ENCODE results near the gene FKBP6. TPM values are rescaled to one million over a fixed set of nuclear protein-coding genes. Genes with fewer than 3 reads are reported as not detected.

Gene FKBP6
- total and polyA plus RNA-seq, 2 of the 13 experiments (the other 11 are each of a cell fraction or from before 2014, with no cell fraction given) = 0.07 to 0.20 TPM

DNA sequence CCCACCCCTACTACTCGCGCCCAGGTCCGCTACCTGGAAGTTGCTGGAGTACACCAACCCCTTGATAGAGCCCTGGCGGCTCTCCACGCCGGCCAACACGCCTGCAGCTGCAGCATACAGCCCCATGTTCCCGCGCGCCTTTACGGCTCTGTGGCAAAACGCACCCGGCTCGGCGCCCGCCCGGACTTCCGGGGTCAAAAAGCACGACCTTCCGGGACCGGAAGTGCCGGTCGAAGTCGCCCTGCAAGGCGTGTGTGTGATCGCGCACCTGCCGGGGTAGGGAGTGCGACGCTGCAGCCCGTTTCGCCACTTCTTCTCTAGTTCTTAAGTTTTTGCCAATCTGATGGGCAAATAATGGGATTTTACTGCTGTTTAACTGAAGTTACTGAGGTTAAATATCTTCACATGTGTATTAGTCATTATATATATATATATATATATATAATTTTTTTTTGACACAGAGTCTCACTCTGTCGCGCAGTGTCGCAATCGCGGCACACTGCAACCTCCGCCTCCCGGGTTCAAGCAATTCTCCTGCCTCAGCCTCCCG is 19.2 kb upstream of the FKBP6 start, which contains the start of gene NSUN5 (continued):
- TF ChIP-seq IRX3 (CRISPR knock-in tag; IDR thresholded peaks at IDR 0.05; ENCODE audit: borderline replicate concordance, low read depth) = peak; percentile 50; the same call in 1 of the 2 replicates
- TF ChIP-seq, protein P1, sequence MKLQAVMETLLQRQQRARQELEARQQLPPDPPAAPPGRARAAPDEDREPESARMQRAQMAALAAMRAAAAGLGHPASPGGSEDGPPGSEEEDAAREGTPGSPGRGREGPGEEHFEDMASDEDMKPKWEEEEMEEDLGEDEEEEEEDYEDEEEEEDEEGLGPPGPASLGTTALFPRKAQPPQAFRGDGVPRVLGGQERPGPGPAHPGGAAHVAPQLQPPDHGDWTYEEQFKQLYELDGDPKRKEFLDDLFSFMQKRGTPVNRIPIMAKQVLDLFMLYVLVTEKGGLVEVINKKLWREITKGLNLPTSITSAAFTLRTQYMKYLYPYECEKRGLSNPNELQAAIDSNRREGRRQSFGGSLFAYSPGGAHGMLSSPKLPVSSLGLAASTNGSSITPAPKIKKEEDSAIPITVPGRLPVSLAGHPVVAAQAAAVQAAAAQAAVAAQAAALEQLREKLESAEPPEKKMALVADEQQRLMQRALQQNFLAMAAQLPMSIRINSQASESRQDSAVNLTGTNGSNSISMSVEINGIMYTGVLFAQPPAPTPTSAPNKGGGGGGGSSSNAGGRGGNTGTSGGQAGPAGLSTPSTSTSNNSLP (IDR thresholded peaks at IDR 0.05; ENCODE audit: low read depth, low read length) = no peak
- TF ChIP-seq CREB1 (IDR thresholded peaks at IDR 0.05) = peak; percentile 24; the same call in 1 of the 2 replicates
- no peak for TF ChIP-seq CREB1 (CRISPR knock-in tag; IDR thresholded peaks at IDR 0.05)
- peak; percentile 90; the same call in 1 of the 2 replicates for TF ChIP-seq ZIK1 (CRISPR knock-in tag; IDR thresholded peaks at IDR 0.05; ENCODE audit: borderline replicate concordance, low read depth)
- no peak for TF ChIP-seq ATM (IDR thresholded peaks at IDR 0.05; ENCODE audit: borderline replicate concordance)
- TF ChIP-seq, protein P2, sequence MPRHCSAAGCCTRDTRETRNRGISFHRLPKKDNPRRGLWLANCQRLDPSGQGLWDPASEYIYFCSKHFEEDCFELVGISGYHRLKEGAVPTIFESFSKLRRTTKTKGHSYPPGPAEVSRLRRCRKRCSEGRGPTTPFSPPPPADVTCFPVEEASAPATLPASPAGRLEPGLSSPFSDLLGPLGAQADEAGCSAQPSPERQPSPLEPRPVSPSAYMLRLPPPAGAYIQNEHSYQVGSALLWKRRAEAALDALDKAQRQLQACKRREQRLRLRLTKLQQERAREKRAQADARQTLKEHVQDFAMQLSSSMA (CRISPR knock-in tag; IDR thresholded peaks at IDR 0.05) = peak; percentile 23; the same call in 1 of the 2 replicates
- peak; percentile 90 for TF ChIP-seq RNF2 (conservative IDR thresholded peaks at IDR 0.05; ENCODE audit: low read depth)
- peak; percentile 93; the same call in 1 of the 2 replicates for TF ChIP-seq CBX5 (CRISPR knock-in tag; IDR thresholded peaks at IDR 0.05; ENCODE audit: borderline replicate concordance)
- TF ChIP-seq SMAD1 (CRISPR knock-in tag; IDR thresholded peaks at IDR 0.05; ENCODE audit: borderline replicate concordance, low read depth) = peak; percentile 64; the same call in 1 of the 2 replicates
- peak; percentile 63; the same call in 1 of the 2 replicates for TF ChIP-seq ZNF724P (CRISPR knock-in tag; IDR thresholded peaks at IDR 0.05; ENCODE audit: borderline replicate concordance)
- TF ChIP-seq KAT2B (IDR thresholded peaks at IDR 0.05; ENCODE audit: borderline replicate concordance, low read depth, low read length) = no peak
- peak; percentile 99 for TF ChIP-seq ELF1 (CRISPR knock-in tag; IDR thresholded peaks at IDR 0.05)
- TF ChIP-seq ERF (CRISPR knock-in tag; IDR thresholded peaks at IDR 0.05) = peak; percentile 98
- TF ChIP-seq PHF20 (CRISPR knock-in tag; IDR thresholded peaks at IDR 0.05) = peak; percentile 97
- TF ChIP-seq MED8 (CRISPR knock-in tag; IDR thresholded peaks at IDR 0.05; ENCODE audit: insufficient replicate concordance) = peak; percentile 30
- TF ChIP-seq, protein P3, sequence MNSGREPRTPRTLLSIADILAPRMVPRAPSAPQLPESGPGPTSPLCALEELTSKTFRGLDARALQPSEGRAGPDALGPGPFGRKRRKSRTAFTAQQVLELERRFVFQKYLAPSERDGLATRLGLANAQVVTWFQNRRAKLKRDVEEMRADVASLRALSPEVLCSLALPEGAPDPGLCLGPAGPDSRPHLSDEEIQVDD (CRISPR knock-in tag; IDR thresholded peaks at IDR 0.05; ENCODE audit: borderline replicate concordance) = peak; percentile 87; the same call in 1 of the 2 replicates
- peak; percentile 86; the same call in 1 of the 2 replicates for TF ChIP-seq ZNF253 (CRISPR knock-in tag; IDR thresholded peaks at IDR 0.05; ENCODE audit: borderline replicate concordance)
- TF ChIP-seq, protein P4, sequence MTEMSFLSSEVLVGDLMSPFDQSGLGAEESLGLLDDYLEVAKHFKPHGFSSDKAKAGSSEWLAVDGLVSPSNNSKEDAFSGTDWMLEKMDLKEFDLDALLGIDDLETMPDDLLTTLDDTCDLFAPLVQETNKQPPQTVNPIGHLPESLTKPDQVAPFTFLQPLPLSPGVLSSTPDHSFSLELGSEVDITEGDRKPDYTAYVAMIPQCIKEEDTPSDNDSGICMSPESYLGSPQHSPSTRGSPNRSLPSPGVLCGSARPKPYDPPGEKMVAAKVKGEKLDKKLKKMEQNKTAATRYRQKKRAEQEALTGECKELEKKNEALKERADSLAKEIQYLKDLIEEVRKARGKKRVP (CRISPR knock-in tag; IDR thresholded peaks at IDR 0.05) = peak in 1 of 2 experiments; percentile 77; a peak in 2 of 4 replicates
- TF ChIP-seq, protein P5, sequence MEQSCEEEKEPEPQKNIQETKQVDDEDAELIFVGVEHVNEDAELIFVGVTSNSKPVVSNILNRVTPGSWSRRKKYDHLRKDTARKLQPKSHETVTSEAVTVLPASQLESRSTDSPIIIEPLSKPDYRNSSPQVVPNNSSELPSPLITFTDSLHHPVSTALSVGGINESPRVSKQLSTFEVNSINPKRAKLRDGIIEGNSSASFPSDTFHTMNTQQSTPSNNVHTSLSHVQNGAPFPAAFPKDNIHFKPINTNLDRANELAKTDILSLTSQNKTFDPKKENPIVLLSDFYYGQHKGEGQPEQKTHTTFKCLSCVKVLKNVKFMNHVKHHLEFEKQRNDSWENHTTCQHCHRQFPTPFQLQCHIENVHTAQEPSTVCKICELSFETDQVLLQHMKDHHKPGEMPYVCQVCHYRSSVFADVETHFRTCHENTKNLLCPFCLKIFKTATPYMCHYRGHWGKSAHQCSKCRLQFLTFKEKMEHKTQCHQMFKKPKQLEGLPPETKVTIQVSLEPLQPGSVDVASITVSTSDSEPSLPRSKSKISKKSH (CRISPR knock-in tag; IDR thresholded peaks at IDR 0.05; ENCODE audit: borderline replicate concordance) = no peak
- no peak for TF ChIP-seq ELF4 (CRISPR knock-in tag; IDR thresholded peaks at IDR 0.05; ENCODE audit: borderline replicate concordance)
- TF ChIP-seq ZNF3 (CRISPR knock-in tag; IDR thresholded peaks at IDR 0.05) = no peak
- TF ChIP-seq, protein P6, sequence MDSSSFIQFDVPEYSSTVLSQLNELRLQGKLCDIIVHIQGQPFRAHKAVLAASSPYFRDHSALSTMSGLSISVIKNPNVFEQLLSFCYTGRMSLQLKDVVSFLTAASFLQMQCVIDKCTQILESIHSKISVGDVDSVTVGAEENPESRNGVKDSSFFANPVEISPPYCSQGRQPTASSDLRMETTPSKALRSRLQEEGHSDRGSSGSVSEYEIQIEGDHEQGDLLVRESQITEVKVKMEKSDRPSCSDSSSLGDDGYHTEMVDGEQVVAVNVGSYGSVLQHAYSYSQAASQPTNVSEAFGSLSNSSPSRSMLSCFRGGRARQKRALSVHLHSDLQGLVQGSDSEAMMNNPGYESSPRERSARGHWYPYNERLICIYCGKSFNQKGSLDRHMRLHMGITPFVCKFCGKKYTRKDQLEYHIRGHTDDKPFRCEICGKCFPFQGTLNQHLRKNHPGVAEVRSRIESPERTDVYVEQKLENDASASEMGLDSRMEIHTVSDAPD (CRISPR knock-in tag; IDR thresholded peaks at IDR 0.05) = no peak

All from HepG2 (cell line).